Sciatic nerve (tissue), 2 donors: ENCODE results near the gene PCYT2. TPM values are rescaled to one million over a fixed set of nuclear protein-coding genes. Genes with fewer than 3 reads are reported as not detected.

ENCODE experiments used
- ATAC-seq: fragments of 200-7000 bp; cut with Tn5 transposase; one replicate; pipeline ENCODE4 v1.9.1; 2020; ENCODE audit warnings: mild to moderate bottlenecking, moderate library complexity
- DNase-seq: peaks from one replicate; pipeline ENCODE4 v3.0.0-alpha.2; 2020; ENCODE audit warnings: low spot score
- intact Hi-C: fragments of 100-400 bp; cut with DNase I; formaldehyde crosslinking; loops from one replicate; pipeline ENCODE4 v1.14.2; 2022
- total RNA-seq: library from RNA; stranded (reverse); fragmentation: NEBNext Ultra II Directional; extraction: Animal tissue kit (Norgen Biotek cat#: 25700); gene quantifications from one replicate; pipeline ENCODE4 v1.2.1, GENCODE V29; 2021
- donor health status: DM: no; HTN: no; CAD: no.
- donor health status: DM: no; HTN: no; CAD: no.

Gene PCYT2
- total RNA-seq, 1 donor from 2014 or later, result 34.1 TPM

DNA sequence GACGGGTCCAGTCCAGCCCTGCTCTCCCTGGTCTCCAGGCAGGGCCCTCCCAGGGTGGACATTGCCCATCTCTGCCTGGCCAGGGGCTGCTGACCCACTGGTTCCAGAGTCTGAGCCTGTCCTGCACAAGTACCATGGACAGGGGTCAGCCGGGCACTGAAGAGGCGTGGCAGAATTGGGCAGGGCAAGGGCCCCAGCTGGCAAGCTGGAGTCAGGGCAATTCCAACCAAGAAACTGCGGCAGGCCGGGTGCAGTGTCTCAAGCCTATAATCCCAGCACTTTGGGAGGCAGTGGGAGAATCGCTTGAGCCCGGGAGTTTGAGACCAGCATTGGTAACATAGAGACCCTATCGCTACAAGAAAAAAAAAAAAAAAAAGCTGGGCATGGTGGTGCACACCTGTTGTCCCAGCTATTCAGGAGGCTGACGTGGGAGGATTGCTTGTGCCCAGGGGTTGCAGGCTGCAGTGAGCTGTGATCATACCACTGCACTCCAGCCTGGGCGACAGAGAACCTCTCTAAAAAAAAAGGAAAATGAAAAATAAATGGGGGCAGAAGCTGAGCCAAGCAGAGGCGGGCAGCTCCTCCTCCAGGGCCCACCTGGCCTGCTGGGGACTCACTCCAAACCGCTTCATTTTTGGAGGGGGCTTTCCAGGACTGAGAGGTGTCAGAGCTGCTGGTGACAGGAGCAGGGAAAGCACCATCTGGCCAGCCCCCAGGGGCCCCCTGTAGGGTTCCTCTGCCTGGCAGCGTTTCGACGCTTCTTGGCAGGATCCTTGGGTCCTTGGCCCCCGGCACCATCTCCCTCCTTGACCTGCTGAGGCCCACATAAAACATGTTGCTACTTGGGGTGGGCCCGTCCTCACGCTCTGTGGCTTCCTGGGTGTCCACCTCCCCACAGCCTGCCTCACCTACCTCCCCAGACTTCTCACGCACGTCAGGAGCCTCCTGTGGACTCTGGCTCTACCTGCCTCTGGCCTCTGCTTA lies 19.2 kb upstream of the PCYT2 start:
- DNase-seq, result no peak
- intact Hi-C loops, result no loop called here
- no peak for ATAC-seq

DNA sequence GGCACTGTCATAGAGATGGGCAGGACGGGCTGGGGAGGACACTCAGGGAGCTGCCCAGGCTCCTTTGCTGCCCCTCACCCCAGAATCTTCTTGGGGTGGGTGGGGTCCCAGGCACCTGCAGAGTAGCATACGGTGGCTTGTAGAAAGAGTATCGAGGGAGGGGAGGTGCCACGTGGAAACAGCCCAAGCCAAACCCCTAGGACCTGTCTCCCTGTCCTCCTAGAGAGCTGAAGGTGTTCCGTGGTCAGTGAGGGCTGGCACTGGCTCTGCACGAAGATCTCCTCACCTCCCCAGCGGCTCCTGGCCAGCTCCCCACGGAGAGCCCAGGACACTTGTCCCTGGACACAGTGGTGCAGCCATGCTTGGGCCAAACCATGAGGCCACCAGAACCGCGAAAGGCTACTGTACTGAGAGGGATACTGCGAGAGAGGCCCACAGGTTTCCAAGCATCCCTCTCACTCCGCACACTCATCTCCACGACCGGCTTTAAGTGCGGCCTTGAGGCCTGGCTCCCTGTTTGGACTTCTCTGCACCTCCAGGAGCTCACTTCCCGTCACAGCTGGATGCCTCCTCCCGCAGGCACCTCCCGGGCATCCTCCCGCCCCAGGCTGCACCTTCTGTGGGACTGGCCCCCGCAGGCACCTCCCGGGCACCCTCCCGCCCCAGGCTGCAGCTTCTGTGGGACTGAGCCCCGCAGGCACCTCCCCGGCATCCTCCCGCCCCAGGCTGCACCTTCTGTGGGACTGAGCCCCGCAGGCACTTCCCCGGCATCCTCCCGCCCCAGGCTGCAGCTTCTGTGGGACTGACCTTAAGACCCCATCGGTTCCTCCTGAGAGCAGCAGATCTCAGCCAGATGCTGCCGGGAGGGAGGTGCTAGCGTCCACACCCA lies 18.3 kb upstream of the PCYT2 start:
- DNase-seq, result no peak
- ATAC-seq, result no peak
- intact Hi-C loops, result no loop called here

DNA sequence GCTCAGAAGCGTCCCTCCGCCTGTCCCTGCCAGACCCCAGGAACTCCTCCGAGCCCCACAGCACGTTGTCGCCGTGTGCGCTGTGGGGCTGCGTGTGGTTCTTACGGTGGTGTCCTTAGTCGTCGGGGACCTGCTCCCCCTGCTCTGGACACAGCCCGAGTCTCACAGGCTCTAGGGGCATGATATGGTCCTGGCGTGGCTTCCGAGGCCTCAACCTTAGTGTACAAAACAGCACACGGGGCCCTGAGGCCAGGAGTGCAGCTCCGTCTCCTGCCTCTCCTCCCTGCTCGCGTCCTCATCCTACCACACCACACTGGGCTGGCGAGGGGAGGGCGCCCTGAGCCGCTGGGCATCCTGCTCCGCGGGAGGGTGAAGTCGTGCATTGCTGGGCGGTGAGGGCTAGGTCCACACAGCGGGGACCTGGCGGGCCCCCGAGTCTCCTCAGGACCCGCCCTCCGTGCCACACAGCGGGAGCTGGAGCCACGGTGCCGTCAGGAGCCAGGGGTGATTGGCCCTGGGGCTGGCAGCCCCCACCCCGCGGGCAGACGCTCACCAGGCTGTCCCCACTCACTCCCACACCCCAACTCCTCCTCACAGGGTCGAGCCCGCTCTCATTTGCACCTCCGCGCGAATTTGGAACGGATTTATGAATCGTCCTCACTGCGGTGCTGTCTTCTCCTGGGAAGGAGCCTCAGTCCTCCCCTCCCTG lies 17.5 kb upstream of the PCYT2 start:
- ATAC-seq, result no peak
- no peak for DNase-seq
- intact Hi-C loops, result no loop called here

DNA sequence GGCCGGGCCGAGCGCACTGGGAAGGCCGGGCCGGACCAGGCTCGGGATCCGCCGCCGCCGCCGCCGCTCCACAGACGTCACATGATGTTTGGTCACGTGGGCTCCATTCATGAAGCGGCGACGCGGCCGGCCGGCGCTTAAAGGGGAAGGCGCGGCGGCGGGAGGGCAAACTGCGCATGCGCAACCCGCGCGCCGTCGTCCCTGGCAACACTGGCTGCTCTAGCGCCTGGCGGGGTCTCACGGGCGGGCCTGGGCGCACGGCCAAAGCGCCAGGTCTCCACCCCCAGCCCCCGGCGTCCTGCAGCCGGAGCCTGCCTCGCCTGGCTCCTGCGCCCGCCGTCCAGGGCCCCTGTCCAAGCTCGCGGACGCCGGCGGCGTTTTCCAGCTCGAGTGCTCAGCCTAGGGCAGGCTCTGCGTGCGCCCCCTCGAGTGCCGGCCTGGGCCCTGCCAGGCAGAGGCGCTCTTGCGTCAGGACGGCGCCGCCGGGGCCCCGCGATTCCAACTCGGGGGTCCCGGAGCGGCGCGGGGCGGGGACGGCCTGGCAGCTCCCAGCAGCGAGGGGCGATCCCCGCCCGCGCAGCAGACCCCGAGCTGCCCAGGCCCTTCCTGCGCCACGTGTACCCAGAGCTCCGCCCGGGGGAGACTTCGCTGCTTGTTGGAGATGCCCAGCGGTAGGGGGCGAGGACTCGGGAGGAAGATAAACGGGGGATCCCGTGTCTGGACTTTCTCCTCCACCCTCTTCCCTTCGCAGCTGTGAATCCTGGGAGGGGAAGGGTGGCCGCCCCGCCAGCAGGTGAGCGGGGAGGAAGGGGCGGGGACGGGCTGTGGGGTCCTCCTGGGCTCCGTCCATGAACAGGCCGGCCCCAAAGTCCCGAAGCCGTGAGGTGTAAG lies 16.7 kb upstream of the PCYT2 start, which contains the start of gene MAFG:
TSS of gene MAFG (minus strand) at position 83 of the 891 bp plus-strand sequence. CDS start 4,550 bp downstream, outside the sequence.
- ATAC-seq, result peak; percentile 75
- peak; percentile 97 for DNase-seq
- intact Hi-C loops, result no loop called here

DNA sequence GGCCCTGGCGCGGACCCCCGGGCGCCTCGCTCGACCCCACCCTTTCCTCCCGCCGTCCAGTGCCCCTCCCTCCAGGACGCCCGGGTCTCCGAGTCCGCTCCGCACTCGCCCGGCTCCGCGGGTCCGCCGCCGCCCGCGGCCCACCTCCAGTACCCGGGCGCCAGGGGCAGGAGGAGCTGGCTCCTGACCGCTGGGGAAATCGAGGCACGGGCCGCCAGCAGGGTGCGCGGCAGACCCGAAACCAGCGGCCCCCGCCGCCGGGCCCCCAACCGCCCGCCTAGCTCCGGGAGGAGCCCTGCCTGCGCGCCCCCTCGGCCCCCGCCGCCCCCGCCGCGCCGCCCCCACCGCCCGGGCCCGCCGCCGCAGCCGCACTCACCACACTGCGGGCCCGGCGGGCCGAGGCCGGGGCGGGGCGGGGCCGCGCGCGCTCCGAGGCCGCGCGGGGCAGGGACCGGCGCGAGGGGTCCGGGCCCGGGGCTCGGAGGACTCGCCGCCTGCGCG lies 16.0 kb upstream of the PCYT2 start:
- intact Hi-C loops, result no loop called here
- DNase-seq (no peak), ATAC-seq (no peak)

DNA sequence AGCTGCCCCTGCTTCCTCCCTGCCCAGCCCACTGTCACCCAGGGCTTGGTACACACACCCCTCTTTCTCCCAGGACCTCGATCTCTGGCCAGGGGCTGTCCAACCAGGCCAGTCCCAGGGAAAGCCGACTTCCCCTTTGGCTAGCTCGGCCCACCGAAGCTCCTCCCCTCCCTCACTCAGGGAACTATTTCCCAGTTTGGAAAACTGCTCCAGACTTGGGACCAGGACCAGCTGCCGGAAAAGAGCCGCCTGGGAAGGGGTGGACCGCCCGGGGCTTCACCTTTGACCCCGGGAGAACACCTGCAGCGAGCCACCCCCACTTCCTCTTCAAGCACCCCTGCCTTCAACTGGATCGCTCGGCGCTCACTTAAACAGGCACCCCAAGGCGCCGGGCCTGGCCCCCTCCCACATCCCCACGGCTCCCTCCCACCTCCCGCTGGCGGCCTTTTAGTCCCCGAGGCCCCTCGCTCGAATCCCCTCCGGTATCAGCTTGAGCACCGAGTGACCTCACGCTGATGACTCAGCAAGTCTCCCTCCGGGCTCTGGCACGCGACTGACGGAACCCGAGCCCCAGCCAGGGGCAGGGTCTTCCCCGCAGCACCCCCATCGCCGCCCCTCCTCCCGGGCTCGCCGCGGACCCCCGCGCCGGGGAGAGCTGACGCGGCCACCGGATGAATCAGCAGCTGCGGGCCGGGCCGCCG lies 15.4 kb upstream of the PCYT2 start:
- peak; percentile 66 for ATAC-seq
- DNase-seq, result peak; percentile 86
- intact Hi-C loops, result no loop called here

DNA sequence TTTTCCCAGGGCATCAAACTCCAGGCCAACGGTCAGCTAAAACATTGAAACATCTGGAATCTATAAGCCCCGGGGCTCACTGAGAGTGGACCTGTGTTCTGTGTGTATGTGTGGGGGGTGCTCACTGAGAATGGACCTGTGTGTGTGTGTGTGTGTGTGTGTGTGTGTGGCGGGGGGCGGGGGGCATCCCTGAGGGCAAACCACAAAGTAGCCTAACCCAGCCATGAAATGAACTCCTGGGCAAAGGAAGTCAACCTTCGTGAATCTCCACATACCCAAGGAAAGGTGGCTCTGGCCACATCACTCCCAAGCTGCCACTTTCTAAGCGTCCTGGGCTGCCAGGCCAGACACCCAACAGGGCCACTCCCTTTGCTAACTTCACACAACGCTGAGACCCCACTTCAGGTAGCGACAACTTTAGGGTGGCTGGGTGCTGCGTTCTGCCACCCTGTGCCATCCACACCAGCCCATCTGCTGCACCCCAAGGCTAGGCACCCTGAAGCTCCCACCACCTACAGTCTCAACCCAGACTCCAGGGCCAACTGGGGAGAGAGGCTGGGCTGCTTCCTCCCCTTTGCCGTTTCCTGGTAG lies 14.8 kb upstream of the PCYT2 start:
- DNase-seq (no peak), ATAC-seq (no peak)
- intact Hi-C loops, result no loop called here

DNA sequence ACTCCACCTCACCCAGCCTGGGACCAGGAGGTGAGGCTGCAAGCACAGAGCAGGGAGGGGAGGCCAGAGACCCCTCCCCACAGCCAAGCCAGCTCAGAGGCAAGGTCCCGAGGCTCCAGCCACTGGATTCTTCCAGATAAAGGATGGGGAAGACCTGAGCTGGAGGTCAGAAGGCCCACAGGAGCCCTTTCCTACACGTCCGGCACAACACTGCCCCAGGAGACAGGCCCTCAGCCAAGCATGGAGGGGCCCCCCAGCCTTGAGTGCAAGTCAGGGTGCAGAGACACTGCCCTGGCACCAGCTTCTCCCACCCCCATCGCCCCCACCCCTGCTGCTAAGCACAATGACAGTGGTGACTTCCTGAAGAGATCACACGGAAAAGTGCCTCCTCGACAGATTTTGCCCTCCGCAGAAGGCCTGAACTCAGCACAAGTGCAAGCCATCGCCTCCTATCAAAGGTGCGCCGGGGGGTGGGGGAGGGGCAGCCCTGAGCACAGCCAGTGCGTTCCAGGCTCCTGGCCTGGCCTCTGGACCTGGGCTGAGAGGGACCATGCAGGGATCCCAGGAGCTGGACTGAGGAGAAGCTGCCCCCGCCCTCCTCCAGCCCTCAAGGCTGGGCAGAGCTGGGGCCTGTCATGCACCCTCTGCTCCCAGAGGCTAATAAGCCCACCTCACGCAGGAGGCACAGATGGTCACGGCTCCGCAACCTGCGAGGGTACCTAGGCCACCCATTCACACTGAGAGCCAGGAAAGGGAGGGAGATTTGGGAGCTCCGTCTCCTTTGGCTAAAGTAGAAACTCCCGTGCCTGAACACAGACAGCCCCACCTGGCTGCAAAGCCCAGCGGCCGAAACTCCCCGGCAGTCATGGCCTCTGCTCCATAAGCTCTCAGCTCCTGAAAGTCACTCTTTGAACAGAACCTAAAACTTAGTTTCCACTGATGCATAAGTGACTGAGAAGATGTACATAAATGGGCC lies 13.6 kb upstream of the PCYT2 start:
- DNase-seq (no peak), ATAC-seq (no peak)
- intact Hi-C loops, result no loop called here

DNA sequence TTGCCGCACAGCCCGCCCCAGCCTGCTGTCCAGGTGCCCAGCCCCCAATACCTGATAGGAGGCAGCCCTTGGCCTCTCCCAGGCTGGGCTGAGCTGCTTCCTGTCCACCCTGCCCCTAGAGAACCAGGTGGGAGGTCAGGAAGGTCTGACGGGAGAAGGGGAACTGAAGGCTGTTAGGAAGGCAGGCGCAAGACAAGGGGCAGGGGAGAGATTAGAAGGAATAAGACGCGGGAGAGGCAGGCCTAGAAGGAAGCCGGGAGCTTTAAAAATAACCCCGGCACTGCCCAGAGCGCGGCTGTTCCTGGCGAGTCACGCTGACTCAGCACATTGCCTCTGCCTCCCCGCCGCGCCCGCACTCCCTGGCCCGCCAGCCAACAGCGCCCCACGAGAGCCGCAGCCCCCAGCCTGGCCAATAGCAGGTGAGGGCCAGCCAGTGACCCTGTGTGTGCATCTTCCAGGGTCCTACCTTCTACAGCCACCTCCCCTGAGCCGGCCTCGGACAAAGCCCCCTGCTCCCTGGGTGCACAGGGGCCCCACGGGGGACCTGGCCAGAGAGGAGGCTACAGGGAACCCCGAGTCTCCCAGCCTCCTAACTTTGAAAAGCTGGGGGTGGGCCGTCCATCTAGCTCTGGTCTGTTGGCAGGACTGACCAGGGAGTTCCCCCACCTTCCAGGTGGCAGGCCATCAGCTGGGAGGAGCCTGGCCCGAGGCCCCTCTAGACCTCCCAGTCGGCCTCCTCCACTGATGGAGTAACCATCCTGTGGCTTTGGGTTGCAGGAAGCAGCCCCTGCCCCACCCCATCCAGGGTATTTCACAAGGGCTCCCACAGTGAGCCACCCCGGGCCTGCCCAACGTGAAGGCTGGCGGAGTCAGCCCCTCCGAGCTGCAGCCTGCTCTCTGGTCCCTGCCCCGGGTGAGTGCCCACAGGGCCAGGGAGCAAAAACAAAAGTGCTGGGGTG lies 12.4 kb upstream of the PCYT2 start:
- DNase-seq, result peak; percentile 85
- ATAC-seq, result peak; percentile 48
- intact Hi-C loops, result no loop called here

DNA sequence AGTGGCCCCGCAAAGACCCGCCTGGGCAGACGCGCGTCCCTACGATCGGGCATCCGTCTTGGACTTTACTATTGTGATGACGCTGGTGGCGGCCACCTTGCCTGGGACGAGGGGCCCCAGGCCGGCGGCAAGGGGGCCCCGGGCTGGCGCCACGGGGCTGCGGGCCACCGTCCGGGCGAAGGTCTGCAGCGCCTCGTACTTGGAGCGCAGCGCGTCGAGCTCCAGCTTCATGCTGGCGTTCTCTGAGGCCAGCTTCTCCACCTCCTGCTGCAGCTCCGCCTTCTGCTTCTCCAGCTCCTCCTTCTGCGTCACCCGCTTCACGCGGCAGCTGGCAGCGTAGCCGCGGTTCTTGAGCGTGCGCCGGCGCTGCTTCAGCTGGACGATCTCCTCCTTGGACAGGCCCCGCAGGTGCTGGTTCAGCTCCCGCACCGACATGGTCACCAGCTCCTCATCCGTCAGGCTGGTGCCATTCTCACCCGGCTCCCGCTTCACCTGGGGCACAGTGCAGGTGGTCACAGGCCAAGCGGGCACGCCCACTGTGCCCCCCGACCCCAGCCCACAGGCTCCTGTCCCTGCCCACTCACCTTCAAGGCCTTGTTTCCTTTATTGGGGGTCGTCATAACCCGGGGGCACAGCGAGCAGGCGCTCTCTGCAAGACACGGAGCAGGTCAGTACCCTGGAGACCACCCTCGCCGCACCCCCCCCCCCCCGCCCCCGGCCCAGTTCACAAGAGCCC lies 11.5 kb upstream of the PCYT2 start:
- no peak for ATAC-seq
- intact Hi-C loops, result no loop called here

DNA sequence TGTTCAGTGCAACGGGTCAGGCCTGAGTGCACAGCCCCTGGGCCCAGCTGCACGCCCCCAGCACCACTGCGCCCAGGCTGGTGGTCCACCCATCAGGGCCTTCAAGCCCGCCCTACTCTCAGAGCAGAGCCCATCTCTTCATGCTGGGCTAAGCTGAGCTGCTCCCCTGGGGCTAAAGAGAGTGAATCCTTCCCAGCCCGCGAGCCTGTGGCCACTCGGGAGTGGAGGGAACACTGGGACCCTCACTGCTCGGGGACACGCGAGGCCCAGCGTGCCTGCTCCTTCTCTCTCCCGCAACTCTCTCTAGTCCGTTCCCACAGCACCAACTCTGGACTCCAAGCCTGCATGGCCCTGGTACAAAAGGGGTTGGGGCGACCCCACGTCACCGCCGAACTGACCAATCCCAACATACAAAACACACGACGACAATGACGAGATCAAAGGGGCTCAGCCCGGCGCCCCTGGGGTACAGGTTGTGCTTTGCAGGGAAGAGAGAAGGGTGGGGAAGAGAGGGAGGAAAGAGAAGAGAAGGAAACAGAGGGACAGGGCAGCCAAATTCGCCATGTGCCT lies 10.9 kb upstream of the PCYT2 start:
- ATAC-seq (no peak), DNase-seq (no peak)
- intact Hi-C loops, result no loop called here

More for the DNA sequence above, 11.5 kb upstream of the PCYT2 start:
- DNase-seq, result no peak

DNA sequence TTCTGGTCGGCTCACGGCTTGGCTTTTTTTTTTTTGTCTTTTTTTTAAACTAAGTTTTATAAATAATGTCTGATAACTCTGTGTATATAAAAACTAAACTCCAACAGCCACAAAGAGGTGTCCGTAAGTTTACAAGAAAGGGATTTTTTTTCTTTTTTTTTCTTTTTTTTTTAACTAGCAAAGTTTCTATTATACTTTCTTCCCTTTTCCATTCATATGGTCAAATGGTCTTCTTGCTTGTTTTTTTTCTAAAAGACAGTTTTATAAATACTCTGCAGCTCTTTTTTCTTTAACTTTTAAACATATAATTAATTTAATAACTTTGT lies 10.3 kb upstream of the PCYT2 start:
- no peak for DNase-seq
- intact Hi-C loops, result no loop called here
- no peak for ATAC-seq

DNA sequence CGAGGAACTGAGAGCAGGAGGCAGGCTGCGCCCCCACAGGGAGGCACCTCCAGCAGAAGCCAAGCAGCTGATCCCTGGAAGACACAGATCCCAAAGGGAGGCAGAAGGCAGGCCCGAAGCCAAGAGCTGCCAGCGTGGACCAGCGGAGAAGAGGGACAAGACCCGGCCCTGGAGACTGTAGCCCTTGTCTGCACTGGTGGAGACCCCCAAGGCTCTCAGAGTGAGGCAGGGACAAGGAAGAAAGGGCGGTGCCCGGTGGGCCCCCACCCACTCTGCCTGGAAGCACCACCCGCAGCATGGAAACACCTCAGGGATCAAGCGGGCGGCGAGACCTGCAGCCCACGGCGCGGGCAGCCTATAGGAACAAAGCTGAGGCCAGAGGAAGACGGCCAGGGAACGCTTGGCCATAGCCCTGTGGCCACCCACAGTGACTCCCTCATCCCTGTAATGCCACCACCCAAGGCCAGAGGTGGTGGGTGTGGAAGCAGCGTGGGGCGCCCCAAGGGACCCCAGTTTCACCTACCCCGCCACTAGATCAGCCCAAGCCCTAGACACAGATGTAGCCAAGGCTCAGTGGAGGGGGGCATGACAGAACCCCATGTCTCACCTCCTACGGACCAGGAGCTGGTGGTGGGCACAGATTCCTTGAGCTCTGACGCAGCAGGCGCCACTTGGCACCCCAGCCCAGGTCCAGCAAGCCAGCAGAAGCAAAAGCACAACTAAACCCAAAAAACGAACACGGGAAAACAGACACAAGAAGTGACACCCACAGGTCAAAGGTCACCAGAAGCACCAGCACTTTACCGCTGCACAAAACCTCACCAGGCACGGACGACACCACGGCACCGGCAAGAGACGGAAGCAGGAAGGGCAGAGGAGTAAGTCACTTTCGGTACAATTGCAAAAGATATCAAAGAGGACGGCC lies 9.7 kb upstream of the PCYT2 start:
- intact Hi-C loops, result no loop called here
- no peak for DNase-seq
- no peak for ATAC-seq
